ENCODE results near the gene GABRA4.

- no peak for TF ChIP-seq CTCF (conservative IDR thresholded peaks at IDR 0.05 in 1 of 2, IDR thresholded peaks at IDR 0.05 in 1 of 2; ENCODE audit: low read depth in 1 of 2, low read length in 2 of 2)
- TF ChIP-seq EZH2 (IDR thresholded peaks at IDR 0.05; ENCODE audit: low read length, missing control alignments), result no peak
Measured at GRCh38 chr4:46956451-46956850, 36.9 kb downstream of the GABRA4 start.

Measured in fibroblast of lung (primary cell).